Caco-2 (cell line): Measurements from ENCODE around the gene LRIF1. TPM values are rescaled to one million over a fixed set of nuclear protein-coding genes. Genes with fewer than 3 reads are reported as not detected.
"Not testable (repeated sequence)": the region's sequence is repeated elsewhere in the genome, so short reads cannot be mapped to it uniquely, and the experiment has no call there.

Experiments
- BruUV-seq: library from RNA; stranded (reverse); fragments of 400-500 nt; replicated peaks from 2 replicates; lab custom pipeline; 2021; lab: Mats Ljungman, UMichigan
- CTCF ChIA-PET: fragments of 300-600 bp; sonication (Branson Sonifier 250); formaldehyde crosslinking; loops from one replicate; lab custom pipeline; 2022; ENCODE audit warnings: antibody characterized with exemption; lab: Charles Lee
- POLR2A ChIA-PET: fragments of 300-600 bp; sonication (Branson Sonifier 250); formaldehyde crosslinking; loops from one replicate; lab custom pipeline; 2022; ENCODE audit warnings: antibody characterized with exemption; lab: Charles Lee
- DNase-seq, 2 experiments: peaks; one replicate each; pipeline versions ENCODE4 v3.0.0 to v3.0.0-alpha.2; 2020 to 2022
- H3K27me3 ChIP-seq: replicated peaks from 2 replicates; pipeline ENCODE4 v1.6.0; 2011; ENCODE audit warnings: low read length; ENCODE audit not compliant: control insufficient read depth, insufficient read depth
- H3K36me3 ChIP-seq: 2 replicates; pipeline ENCODE4 v1.5.1; 2011; ENCODE audit warnings: low read length; ENCODE audit not compliant: control insufficient read depth, insufficient read depth
- H3K4me1 ChIP-seq: fragments of 250-450 bp; sonication (Bioruptor Pico); 2 replicates; pipeline ENCODE4 v1.5.1; 2020; ENCODE audit warnings: mild to moderate bottlenecking
- H3K4me3 ChIP-seq: 2 replicates; pipeline ENCODE4 v1.5.1; 2011; ENCODE audit warnings: low read depth, mild to moderate bottlenecking, control low read depth, low read length
- H3K9me3 ChIP-seq: fragments of 250-450 bp; sonication (Bioruptor Pico); 2 replicates; pipeline ENCODE4 v1.5.1; 2020; ENCODE audit warnings: mild to moderate bottlenecking, moderate library complexity
- H3K27ac Mint-ChIP-seq: one replicate; pipeline ENCODE4 v1.8.0; 2022; ENCODE audit warnings: mixed read lengths; ENCODE audit not compliant: unreplicated experiment
- H3K27me3 Mint-ChIP-seq: one replicate; pipeline ENCODE4 v1.8.0; 2022; ENCODE audit warnings: mixed read lengths; ENCODE audit not compliant: insufficient read depth, unreplicated experiment
- H3K36me3 Mint-ChIP-seq: one replicate; pipeline ENCODE4 v1.8.0; 2022; ENCODE audit warnings: mild to moderate bottlenecking, mixed read lengths; ENCODE audit not compliant: insufficient read depth, unreplicated experiment
- H3K4me1 Mint-ChIP-seq: one replicate; pipeline ENCODE4 v1.8.0; 2022; ENCODE audit warnings: low read depth, mixed read lengths; ENCODE audit not compliant: unreplicated experiment
- H3K4me3 Mint-ChIP-seq: one replicate; pipeline ENCODE4 v1.8.0; 2022; ENCODE audit warnings: mild to moderate bottlenecking, moderate library complexity, mixed read lengths; ENCODE audit not compliant: unreplicated experiment
- H3K9me3 Mint-ChIP-seq: one replicate; pipeline ENCODE4 v1.8.0; 2022; ENCODE audit warnings: mixed read lengths; ENCODE audit not compliant: unreplicated experiment
- CTCF ChIP-seq, 2 experiments: fragments of 200-600 bp in 1 of 2; IDR thresholded peaks; 1 replicate in 1 of 2; 2 replicates in 1 of 2; pipeline versions ENCODE4 v1.5.1 to v1.8.0; 2011 to 2022; ENCODE audit warnings: antibody characterized with exemption in 1 of 2, control low read depth in 1 of 2, inconsistent platforms in 1 of 2, low read depth in 1 of 2, low read length in 1 of 2, mild to moderate bottlenecking in 1 of 2, moderate library complexity in 1 of 2; ENCODE audit not compliant: insufficient read depth in 1 of 2, severe bottlenecking in 1 of 2, unreplicated experiment in 1 of 2
- intact Hi-C: fragments of 100-400 bp; cut with micrococcal nuclease; formaldehyde crosslinking; loops from one replicate; pipeline ENCODE4 v1.10.0; 2022; ENCODE audit not compliant: unreplicated experiment
- total RNA-seq: library from RNA; stranded (reverse); gene quantifications from 2 replicates; pipeline ENCODE4 v1.2.3, GENCODE V29; 2022

Gene LRIF1
- total RNA-seq, 1 experiment from 2014 or later = 31.7 TPM

DNA sequence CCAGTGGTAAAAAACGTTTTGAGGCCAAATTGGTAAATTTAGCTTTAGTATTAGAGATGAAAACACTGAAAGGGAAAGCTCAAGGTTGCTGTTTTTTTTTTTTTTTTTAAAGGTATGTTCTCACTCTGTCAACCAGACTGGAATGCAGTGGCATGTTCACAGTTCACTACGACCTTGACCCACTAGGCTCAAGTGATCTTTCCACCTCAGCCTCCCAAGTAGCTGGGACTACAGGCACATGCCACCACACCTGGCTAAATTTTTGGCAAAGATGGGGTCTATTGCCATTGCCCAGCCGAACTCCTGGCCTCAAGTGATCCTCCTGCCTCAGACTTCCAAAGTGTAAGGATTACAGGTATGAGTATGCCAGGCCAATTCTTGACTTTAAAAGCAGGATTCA, 18.9 kb downstream of the LRIF1 start:
- no peaks in the 10 kb centered on the region for H3K9me3 Mint-ChIP-seq
- Histone ChIP-seq H3K27me3 (no peaks in the 10 kb centered on the region), H3K4me3 (no peak overlapping the region), H3K9me3 (no peaks in the 10 kb centered on the region), H3K4me1 (no peaks in the 10 kb centered on the region), H3K36me3 (no peaks in the 10 kb centered on the region)
- DNase-seq = no peak
- CTCF ChIA-PET = no interaction called here
- POLR2A ChIA-PET = interaction anchor here (0.6 kb wide), 1 partner anchor 15 kb away, joined by 7 read pairs; no protein-coding TSS in a partner anchor
- H3K4me3 Mint-ChIP-seq = no peak overlapping the region
- H3K36me3 Mint-ChIP-seq = peaks cover 28% of the 10 kb centered on the region
- no peaks in the 10 kb centered on the region for H3K4me1 Mint-ChIP-seq
- intact Hi-C loops = no loop called here
- no peak overlapping the region for H3K27ac Mint-ChIP-seq
- no peak for TF ChIP-seq CTCF (IDR thresholded peaks at IDR 0.05; ENCODE audit: insufficient read depth in 1 of 2, low read depth in 1 of 2, low read length in 1 of 2, severe bottlenecking in 1 of 2, unreplicated experiment in 1 of 2)
- H3K27me3 Mint-ChIP-seq = no peaks in the 10 kb centered on the region
- BruUV-seq = no TSS peak

GRCh38 chr1:110936567-110936966, 27.2 kb downstream of the LRIF1 start:
- H3K36me3 ChIP-seq = no peaks in the 10 kb centered on the region
- TF ChIP-seq CTCF (IDR thresholded peaks at IDR 0.05; ENCODE audit: insufficient read depth in 1 of 2, low read depth in 1 of 2, low read length in 1 of 2, severe bottlenecking in 1 of 2, unreplicated experiment in 1 of 2) = no peak
- BruUV-seq = no TSS peak
- no peak overlapping the region for H3K4me3 ChIP-seq
- H3K9me3 ChIP-seq = no peaks in the 10 kb centered on the region
- no peak overlapping the region for H3K27ac Mint-ChIP-seq
- intact Hi-C loops = no loop called here
- H3K27me3 Mint-ChIP-seq = no peaks in the 10 kb centered on the region
- CTCF ChIA-PET = no interaction called here
- no peak for DNase-seq
- peaks cover 20% of the 10 kb centered on the region for H3K9me3 Mint-ChIP-seq
- H3K4me1 ChIP-seq = no peaks in the 10 kb centered on the region
- H3K36me3 Mint-ChIP-seq = no peaks in the 10 kb centered on the region
- POLR2A ChIA-PET = no interaction called here
- H3K27me3 ChIP-seq = no peaks in the 10 kb centered on the region
- H3K4me1 Mint-ChIP-seq = no peaks in the 10 kb centered on the region
- no peak overlapping the region for H3K4me3 Mint-ChIP-seq

- H3K4me1 Mint-ChIP-seq, H3K4me1 ChIP-seq, BruUV-seq, H3K4me3 ChIP-seq, H3K36me3 Mint-ChIP-seq, H3K4me3 Mint-ChIP-seq, DNase-seq, POLR2A ChIA-PET, CTCF ChIA-PET, H3K9me3 Mint-ChIP-seq, intact Hi-C loops, H3K9me3 ChIP-seq, H3K27me3 Mint-ChIP-seq, H3K27ac Mint-ChIP-seq, H3K36me3 ChIP-seq, H3K27me3 ChIP-seq: not testable (repeated sequence)
These were observed 32.6 kb downstream of the LRIF1 start for GRCh38 chr1:110931097-110931496.

GRCh38 chr1:110928904-110929303, 34.8 kb downstream of the LRIF1 start:
- intact Hi-C loops = no loop called here
- H3K4me3 ChIP-seq = no peak overlapping the region
- no peaks in the 10 kb centered on the region for H3K4me1 ChIP-seq
- no peak overlapping the region for H3K27ac Mint-ChIP-seq
- no TSS peak for BruUV-seq
- ChIA-PET CTCF (no interaction called here), POLR2A (no interaction called here)
- DNase-seq = no peak
- no peaks in the 10 kb centered on the region for H3K9me3 ChIP-seq
- H3K9me3 Mint-ChIP-seq = no peaks in the 10 kb centered on the region
- TF ChIP-seq CTCF (IDR thresholded peaks at IDR 0.05; ENCODE audit: insufficient read depth in 1 of 2, low read depth in 1 of 2, low read length in 1 of 2, severe bottlenecking in 1 of 2, unreplicated experiment in 1 of 2) = no peak
- H3K4me1 Mint-ChIP-seq = no peaks in the 10 kb centered on the region
- no peak overlapping the region for H3K4me3 Mint-ChIP-seq
- no peaks in the 10 kb centered on the region for H3K27me3 Mint-ChIP-seq
- H3K27me3 ChIP-seq = no peaks in the 10 kb centered on the region
- H3K36me3 ChIP-seq = no peaks in the 10 kb centered on the region
- no peaks in the 10 kb centered on the region for H3K36me3 Mint-ChIP-seq
